ENCODE results near the gene B3GNT8. TPM values are rescaled to one million over a fixed set of nuclear protein-coding genes. Genes with fewer than 3 reads are reported as not detected.

The B3GNT8 gene
- total and polyA plus RNA-seq, 2 of the 8 experiments (the other 6 are each of a cell fraction or from before 2014, with no cell fraction given) = 0.67 to 0.86 TPM

- TF ChIP-seq CHD7 (IDR thresholded peaks at IDR 0.05; ENCODE audit: insufficient replicate concordance, low read length) (no peak), EGR1 (IDR thresholded peaks at IDR 0.05; ENCODE audit: borderline replicate concordance, low read depth, low read length) (no peak), JUND (IDR thresholded peaks at IDR 0.05; ENCODE audit: low read length) (no peak), MAFK (IDR thresholded peaks at IDR 0.05; ENCODE audit: low read depth, low read length) (no peak), POU5F1 (IDR thresholded peaks at IDR 0.05; ENCODE audit: low read depth, low read length) (no peak), TAF7 (optimal IDR thresholded peaks at IDR 0.05; ENCODE audit: borderline replicate concordance, low read depth, low read length) (no peak), RAD21 (IDR thresholded peaks at IDR 0.05 in 1 of 2, conservative IDR thresholded peaks at IDR 0.05 in 1 of 2; ENCODE audit: low read depth in 2 of 2, low read length in 2 of 2) (no peak), SUZ12 (IDR thresholded peaks at IDR 0.05; ENCODE audit: low read length) (no peak)
These were observed 42.8 kb downstream of the B3GNT8 start (continued) for GRCh38 chr19:41384351-41384750.

All from H1 (cell line).